Left forelimb (tissue), 1 donor: ENCODE data around the gene CRYBB2.
A peak's percentile ranks its signal among the peaks of the same experiment; 100 is the strongest.
"Not testable (repeated sequence)": the region's sequence is repeated elsewhere in the genome, so short reads cannot be mapped to it uniquely, and the experiment has no call there.

Experiments
- DNase-seq: peaks from one replicate; pipeline ENCODE4 v3.0.0-alpha.2; 2018; ENCODE audit warnings: low spot score

The CRYBB2 gene

GRCh38 chr22:25233706-25234105 is 14.3 kb downstream of the CRYBB2 start:
- DNase-seq = not testable (repeated sequence)

GRCh38 chr22:25235547-25236290 is 16.3 kb downstream of the CRYBB2 start:
- DNase-seq = peak; percentile 83

- DNase-seq = no peak
Measured at GRCh38 chr22:25236417-25236816, 17.0 kb downstream of the CRYBB2 start.

GRCh38 chr22:25237503-25237902 is 18.1 kb downstream of the CRYBB2 start:
- DNase-seq = no peak

- not testable (repeated sequence) for DNase-seq
Measured at GRCh38 chr22:25238058-25238457, 18.6 kb downstream of the CRYBB2 start.

GRCh38 chr22:25255169-25255568 is 35.7 kb downstream of the CRYBB2 start:
- not testable (repeated sequence) for DNase-seq

GRCh38 chr22:25267567-25267966 is 48.1 kb downstream of the CRYBB2 start:
- not testable (repeated sequence) for DNase-seq

- not testable (repeated sequence) for DNase-seq
Measured at GRCh38 chr22:25268902-25269301, 49.5 kb downstream of the CRYBB2 start.

GRCh38 chr22:25270061-25270460 is 50.6 kb downstream of the CRYBB2 start:
- not testable (repeated sequence) for DNase-seq

- DNase-seq = not testable (repeated sequence)
Measured at GRCh38 chr22:25273231-25273630, 53.8 kb downstream of the CRYBB2 start.

- DNase-seq = not testable (repeated sequence)
Measured at GRCh38 chr22:25273928-25274327, 54.5 kb downstream of the CRYBB2 start.

GRCh38 chr22:25280118-25280517 is 60.7 kb downstream of the CRYBB2 start:
- not testable (repeated sequence) for DNase-seq
